GM21786 (cell line): Measurements from ENCODE around the gene OCRL.
A peak's percentile ranks its signal among the peaks of the same experiment; 100 is the strongest.

ENCODE experiments used
- ATAC-seq: cut with Tn5 transposase; IDR thresholded peaks from one replicate; pipeline ENCODE4 v1.9.1; 2021; ENCODE audit not compliant: unreplicated experiment

Gene OCRL

DNA sequence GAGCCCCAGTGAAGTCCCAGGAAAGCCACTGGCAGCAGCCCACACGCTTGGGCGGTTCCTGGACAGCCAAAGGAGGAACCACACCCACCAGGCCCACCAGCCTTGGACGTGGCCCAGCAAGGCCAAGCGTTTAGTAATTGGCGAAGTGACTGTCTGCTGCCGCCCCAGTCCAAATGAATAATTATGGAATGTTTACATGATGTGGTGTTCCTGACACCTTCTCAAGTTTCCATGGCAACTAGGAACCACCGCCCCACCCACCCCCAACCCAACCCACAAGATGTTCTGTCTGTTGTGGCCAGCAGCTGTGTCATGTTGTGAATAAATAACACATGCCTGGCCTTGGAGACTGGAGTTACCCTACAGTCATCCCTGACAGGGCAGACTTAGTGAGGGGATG is 92.4 kb downstream of the OCRL start:
- ATAC-seq, result no peak

DNA sequence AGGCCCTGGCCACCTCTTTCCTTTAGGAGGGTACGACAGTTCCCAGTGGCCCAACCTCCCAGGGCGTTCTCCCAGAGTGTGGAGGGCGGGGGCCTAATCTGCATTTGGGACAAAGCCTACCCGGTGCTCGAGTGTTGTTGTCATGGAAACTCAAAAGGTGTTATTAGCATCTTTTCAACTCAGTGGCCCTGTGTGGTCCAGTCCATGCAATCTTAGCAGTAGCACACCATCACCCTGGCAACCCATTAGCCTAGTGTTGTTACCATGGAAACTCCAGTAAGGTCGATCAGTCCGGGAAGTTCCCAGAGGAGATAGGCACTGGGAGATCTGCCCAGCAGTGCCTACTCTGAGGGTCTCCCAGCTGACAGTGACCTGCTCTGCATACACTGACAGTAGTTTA is 94.5 kb downstream of the OCRL start:
- no peak for ATAC-seq

DNA sequence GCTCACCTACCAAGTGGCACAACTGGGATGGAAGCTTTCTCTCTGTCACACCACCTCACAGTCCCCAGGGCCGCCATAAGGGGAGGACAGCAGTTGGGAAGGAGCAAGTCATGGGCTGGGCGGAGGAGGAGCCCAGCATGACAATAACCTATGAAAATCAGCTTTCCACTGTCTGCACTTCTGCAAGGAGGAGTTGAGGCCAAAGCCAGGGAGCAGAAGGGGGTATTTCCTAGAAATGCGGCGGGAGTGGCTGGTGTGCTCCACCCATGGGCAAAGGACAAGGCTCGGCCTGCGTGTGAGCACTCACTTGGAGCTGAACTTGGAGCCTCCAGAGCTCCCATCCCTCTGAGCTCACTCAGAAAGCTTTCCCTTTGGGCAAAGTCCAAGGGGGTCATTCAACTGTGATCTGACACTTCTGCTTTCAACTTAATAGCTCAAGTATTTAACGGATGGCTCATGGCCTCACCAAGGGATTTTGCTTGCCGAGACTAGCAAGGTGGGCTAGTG is 96.2 kb downstream of the OCRL start:
- ATAC-seq, result no peak

DNA sequence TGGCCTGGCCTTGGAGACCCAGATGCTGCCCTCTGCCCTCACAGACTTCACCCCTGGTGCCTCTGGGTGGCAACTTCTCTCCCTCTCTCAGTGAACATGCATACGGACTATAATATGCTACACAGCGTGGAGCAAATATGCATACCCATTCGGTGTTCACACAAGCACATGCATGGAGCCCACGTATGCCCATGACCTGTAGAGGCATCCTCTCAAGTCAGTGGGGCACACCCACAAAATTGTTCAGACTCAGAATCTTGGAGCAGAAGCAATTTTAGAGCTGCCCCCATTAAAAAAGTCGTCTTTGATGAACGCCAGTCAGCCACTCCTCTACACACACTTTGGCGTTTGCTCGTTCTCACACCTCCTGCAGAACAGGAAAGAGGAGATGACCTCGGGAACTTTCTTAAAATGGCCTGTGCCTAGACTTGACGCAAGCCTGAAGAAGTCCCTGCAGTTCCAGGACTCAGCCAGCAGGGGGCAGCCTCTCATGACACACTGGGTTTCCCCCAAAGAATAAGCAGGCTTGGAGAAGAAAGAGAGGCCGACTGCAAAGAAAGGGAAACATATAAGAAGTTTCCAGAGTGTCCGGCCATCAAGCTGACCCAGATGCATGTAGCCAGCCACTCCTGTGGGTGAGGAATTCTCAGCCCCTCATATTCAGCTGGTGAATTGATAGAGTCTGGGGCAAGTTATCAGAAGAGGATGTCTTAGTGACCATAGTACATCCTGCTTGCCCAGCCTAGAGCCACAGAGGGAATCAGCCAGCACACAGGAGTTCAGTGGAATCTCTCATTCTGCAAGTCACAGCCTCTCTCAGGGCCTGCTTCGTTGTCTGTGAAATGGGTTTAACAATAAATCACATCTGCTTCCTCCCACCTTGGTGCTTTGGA is 97.4 kb downstream of the OCRL start:
- ATAC-seq, result peak; percentile 73

DNA sequence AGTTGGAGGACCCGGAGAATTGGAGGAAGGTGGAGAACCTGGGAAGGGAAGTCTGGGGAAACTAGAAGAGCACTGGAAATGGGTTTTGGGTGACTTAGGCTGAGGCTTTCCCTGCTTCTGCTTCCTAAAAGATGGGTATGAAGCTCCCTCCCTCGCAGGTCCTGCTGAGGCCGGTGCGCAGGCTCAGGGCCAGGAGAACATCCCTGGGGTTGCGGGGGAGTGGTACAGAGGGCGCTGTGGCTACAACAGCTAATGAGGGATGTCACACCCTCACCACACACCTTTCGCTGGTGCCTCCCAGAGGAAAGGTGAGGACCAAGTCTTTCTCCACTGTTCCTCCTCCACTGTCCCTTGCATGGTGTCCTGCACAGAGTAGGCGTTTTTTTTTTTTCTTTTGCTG is 98.9 kb downstream of the OCRL start:
- ATAC-seq, result no peak

DNA sequence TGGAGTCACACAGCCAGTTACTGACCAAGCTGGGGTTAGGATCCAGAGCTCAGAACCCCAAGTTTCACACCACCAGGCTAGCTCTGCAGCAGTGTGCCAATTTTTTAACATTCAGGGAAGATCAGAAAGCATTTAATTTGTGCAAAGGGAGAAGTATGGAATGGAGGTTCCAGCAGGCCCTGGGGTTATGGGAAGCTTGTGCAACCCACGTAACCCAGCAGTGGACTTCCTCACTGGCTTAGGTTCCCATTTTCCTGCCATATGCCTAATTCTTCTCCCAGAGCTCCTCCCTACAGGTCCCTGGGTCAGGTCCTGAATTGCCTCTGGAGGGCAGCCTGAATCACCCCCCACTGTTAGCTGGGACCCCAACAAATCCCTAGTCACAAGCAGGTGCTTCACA is 100.7 kb downstream of the OCRL start:
- no peak for ATAC-seq

DNA sequence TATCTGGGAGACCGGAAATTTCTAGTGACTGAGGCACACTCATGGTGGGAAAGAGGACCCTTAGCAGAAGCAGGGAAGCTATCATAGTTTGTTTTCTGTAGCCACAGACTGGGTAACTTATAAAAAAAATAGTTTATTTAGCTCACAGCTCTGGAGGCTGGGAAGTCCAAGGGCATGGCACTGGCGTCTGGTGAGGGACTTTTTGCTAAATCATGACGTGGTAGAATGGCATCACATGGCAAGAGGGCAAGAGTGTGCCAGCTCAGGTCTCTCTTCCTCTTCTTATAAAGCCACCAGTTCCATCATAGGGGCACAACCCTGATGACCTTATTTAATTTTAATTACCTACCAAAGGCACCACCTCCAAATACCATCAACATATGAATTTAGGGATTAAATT is 101.4 kb downstream of the OCRL start:
- no peak for ATAC-seq

DNA sequence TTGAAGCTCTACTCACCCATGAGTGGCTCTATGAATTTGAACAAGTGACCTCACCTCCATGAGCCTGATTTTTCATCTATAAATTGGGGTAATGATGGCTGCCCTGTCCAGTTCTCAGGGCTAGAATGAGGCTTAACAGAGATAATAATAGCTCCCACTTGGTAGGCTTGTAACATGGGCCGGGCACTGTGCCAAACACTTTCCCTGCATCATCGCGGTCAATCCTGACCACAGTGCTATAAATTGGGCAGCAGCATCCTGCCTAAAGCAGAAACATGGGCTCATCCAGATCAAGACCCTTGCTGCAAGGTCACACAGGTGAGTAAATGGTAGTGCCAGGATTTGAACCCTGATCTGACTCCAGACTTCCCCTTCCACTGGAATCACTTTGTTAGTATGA is 101.9 kb downstream of the OCRL start:
- ATAC-seq, result no peak
